GM19372 (cell line): ENCODE measurements around the gene EIF1.

Source experiments
- ATAC-seq: cut with Tn5 transposase; IDR thresholded peaks from one replicate; pipeline ENCODE4 v1.9.1; 2021; ENCODE audit warnings: mild to moderate bottlenecking, low read depth, moderate library complexity; ENCODE audit not compliant: unreplicated experiment

The EIF1 gene

DNA sequence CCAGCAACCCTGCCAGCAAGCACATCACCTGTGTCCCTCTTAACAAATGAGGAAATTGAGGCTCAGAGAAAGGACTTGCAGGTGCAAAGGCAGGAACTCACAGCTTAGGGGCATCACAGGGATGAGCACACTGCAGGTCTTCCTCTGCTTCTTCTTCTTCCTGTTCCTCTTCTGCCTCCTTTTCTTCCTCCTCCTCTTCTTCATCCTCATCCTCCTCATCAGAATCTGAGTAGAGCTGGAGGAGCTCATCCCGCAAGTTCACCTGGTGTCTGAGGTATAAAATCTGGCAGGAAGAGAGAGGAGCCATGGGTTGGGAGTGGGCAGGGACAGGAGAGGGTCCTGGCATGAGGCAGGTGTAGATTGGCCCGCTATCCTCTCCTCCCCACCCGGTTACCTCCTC lies 43.2 kb downstream of the EIF1 start:
- ATAC-seq = no peak

DNA sequence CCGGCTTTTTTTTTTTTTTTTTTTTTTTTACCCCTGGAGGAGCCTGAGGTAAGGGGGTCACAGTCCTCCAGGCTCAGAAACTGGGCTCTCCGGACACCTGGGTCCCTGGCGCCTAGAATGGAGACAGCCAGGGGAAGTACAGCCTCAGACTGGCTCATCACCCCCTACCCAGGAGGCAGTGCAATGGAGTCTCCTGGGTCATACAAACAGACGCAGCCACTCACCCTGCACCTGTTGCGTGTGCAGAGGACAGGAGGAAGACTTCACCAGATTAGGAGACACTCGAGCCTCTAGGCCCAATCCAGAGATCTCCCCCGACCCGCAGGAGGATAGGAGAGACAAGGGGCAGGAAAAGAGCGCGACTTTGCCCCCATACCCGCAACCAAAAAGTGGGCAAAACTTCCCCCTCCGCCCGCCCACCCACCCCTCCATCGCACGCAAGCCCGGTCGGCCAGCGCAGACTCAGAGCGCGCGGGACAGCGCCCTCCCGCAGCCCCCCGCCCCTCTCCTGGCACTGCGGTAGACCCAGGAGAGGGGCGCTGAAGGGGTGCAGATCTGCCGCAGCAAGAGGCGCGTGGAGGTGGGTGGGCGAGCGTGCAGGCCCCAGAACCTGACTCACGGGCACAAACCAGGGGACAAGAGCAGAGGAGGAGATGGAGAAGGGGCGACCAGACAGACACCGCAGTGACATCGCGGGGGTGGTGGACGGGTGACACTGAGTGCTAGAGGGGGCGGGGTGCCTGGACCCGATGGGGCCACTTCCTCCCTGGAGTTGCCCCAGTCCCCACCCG lies 44.9 kb downstream of the EIF1 start:
- ATAC-seq = no peak

DNA sequence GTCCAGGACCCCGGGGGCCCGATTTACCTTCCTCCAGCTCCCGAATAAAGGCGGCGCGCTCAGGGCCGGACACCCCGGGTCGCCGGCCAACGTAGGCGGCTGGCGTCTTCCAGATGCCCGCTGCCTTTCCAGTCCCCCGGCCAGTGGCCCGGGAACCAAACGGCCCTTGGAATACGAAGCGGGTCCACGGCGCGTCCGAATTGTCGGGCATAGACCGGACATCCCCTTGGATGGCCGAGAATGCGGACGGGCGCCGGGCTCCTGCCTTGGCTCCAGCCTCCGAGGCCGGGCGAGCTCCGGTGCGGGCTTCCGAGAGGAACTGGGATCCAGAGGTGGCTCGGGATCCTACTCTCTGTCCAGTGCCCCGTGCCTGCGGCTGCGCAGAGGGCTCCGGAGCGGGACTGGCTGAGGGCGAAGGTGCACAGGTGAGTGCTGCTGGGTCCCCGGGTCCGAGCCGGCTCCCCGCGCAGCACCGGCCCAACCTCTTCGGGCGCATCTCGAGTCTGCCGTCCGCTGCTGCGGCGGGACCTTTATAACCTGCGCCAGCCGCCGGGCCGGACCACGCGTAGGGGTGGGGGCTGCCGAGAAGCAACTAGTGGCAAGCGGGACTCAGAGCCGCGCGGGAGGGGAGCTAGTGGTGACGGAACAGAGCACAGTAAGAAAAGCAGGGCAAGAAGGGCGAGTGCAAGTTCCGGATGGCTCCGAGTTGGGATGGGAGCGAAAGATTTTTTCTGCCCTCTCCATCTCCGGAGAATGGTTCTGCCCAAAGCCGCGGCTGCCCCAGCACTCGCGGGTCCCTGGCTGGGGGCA lies 45.7 kb downstream of the EIF1 start, which contains the start of gene HAP1:
TSS of gene HAP1 (minus strand) at position 505 of the 810 bp plus-strand sequence. CDS start at position 496, 9 bp downstream.
- no peak for ATAC-seq

DNA sequence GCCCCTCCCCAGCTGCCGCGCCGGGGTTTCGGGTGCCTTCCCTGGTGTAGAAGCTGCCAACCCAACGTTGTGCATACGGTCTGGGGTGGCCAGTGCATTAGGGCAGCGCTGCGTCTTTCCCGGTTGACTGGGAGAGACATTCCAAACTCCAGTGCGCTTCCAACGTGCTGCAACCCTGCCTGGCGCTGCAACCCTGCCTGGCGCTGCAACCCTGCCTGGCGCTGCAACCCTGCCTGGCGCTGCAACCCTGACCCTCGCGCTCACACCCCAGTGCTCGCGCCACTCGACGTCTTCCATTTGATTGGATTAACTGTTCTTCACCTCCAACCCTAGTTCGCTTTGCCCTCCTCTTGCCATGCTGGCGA lies 46.2 kb downstream of the EIF1 start:
- no peak for ATAC-seq

DNA sequence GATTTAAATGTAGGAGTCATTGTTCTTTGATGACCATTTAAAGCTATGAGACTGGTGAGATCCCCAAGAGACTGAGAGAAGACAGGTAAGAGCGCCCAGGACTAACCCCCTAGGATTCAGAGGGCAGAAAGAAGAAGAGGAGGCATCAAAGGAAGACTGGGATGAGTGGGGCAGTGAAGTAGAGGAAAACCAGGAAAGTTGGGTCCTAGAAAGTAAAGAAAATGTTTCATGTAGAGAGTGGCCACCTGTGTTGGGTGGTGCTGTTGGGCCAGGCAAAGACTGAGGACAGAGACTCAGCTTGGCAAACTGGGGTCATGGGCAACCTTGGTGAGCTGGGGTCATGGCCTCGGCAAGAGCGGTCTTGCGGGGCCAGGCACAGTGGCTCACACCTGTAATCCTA lies 47.1 kb downstream of the EIF1 start:
- ATAC-seq = no peak

DNA sequence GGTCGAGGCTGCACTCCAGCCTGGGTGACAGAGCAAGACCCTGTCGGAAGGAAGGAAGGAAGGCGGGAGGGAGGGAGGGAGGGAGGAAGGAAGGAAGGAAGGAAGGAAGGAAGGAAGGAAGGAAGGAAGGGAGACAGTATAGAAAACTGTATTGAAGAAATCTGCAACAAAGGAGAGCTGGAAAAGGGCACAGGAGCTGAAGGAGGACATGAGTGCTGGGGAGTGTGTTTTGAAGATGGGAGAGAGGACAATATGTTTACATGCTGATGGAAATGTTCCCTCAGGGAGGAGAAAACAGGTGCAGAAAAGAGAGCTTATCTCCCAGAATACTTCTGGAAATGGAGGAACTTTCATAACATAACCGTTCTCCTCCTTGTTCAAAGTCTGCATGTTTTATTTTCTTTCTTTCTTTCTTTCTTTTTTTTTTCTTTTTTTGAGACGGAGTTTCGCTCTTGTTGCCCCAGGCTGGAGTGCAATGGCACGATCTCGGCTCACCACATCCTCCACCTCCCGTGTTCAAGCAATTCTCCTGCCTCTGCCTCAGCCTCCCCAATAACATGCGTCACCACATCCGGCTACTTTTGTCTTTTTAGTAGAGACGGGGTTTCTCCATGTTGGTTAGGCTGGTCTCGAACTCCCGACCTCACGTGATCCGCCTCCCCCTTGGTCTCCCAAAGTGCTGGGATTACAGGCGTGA lies 48.4 kb downstream of the EIF1 start:
- no peak for ATAC-seq

DNA sequence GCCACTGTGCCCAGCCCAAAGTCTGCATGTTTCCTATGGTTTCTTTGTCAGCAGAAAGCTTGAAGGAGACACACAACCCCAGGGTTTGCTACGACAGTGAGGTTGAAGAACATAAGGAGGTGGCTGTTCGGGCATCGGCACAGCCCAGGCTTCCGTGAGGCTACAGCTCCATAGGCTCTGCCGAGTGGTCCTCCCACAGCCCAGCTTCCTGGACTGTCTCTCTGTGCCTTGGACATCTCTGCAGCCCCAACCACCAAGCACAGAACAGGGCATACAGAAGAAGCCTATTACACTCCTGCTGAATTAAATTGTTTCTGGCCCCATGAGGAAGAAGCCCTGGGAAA lies 49.0 kb downstream of the EIF1 start:
- ATAC-seq = no peak

DNA sequence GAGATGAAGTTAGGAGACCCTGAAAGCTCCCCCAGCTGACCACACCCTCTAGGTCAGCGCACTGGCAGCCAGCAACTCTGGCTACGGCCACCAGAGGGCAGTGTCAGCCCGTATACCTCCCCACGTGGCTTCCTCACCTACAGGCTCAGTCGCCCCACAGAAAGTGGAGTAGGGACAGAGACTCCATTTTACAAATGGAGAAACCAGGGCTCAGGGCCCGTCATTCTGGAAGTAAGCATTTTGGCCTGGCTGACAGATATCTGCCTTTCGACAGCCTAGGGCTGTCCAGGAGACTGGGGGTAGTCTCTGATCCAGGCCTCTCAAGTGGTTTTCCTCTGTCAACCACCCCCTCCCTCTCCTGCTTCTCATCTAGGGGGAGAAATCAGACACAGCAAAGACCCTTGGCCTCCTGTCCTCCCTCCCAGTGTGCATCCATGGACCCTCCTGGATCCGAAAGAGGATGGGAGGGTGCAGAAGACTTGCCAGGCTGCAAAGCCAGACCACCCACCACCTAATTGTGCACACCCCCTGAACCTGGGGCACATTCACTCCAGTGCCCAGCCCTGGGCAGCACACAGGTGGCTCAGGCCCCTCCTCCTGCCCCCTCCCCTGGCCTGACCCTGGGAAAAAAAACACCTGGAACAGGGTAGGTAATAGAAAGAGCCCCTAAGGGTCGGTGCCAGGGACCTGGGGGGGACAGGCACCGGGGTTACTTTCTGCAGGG lies 49.6 kb downstream of the EIF1 start:
- ATAC-seq = no peak

DNA sequence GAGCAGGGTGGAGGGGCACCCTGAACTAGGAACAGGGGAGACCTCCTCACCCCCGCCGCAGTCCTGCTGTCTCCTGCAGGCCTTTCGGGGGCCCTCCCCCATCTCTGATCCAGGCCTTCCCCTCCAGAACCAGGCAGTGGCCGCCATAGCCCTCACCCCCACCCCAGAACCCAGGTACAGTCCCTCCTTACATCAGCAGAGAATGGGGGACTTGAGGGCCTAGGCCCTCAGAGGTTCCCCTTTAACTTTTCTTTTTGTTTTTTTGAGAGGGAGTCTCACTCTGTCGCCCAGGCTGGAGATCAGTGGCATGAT lies 50.1 kb downstream of the EIF1 start:
- ATAC-seq = no peak

DNA sequence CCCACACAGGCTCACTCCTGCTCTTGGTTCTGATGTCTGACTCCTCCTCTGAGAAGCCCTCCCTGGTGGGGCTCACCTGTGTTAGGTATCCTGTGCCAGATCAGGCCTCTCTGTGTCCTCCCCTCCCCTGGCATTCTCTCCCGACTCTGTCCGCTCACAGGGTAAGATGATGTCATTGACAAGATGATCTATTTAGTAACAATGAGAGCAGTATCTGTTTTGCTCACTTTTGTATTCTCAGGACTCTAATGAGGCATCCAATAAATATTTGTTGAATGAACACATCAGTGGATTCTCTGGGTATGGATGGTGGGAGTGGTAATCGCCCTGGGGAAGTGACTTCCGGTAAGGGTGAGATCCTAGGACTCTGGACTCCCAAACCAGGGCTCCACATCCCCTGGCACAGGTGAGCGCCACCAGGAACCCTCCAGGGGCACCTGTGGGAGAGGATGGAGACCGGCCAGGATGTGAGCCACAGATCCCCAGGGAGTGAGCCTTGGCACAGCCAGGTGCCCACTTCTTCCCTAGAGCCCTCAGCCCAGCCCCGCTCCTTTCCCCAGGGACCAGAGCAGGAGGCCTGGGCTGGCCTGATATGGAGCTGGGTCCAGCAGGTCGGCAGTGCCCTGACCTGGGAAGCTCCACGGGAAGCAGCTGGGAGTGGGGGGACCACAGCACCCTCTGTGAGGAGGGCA lies 51.1 kb downstream of the EIF1 start:
- no peak for ATAC-seq

DNA sequence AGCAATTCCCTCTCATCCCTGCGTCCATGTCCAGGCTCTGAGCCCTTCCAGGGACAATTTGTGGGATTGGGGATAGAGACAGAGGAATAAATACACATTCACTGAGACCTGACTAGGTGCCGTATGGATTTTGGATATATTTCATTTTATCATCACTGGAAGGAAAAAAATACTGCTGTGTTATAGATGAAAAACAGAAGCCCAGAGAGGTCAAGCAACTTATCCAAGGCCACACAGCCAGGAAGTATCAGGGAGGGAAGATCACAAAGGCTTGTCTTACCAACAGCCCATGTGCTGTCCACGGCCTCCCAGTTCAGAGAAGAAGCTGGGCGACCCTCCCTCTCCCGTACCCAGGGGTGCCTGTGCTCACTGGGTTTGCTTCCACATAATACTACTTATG lies 51.8 kb downstream of the EIF1 start:
- ATAC-seq = no peak

DNA sequence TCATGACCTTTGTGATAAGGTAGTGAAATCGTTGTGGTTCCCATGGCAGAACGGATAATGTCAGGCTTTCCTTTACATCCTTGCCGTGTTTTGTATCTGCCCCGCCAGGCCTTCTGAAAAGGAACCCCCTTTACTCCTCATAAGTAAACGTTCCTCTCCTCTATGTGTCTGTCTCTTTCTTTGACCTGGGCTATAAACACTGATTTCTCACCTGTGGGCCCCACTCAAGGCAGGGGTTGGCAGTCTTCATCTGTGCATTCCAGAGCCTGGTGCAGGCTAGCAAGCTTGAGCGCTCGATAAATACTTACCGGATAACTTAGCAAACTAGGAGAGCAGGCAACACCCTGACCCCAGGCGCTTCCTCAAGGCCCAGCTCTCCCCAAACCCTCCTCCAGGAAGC lies 53.0 kb downstream of the EIF1 start:
- no peak for ATAC-seq
